IPS-18c (cell line): ENCODE results near the gene HLCS.
A peak's percentile ranks its signal among the peaks of the same experiment; 100 is the strongest.
"Not testable (repeated sequence)": the region's sequence is repeated elsewhere in the genome, so short reads cannot be mapped to it uniquely, and the experiment has no call there.

Source experiments
- H3K4me3 ChIP-seq: 2 replicates; pipeline ENCODE4 v1.7.0; 2013; ENCODE audit warnings: low read depth, mild to moderate bottlenecking, low read length, moderate library complexity; ENCODE audit not compliant: insufficient read depth
- H3K9me3 ChIP-seq: one replicate; pipeline ENCODE4 v1.6.1; 2013; ENCODE audit warnings: mild to moderate bottlenecking, low read length, moderate library complexity; ENCODE audit not compliant: control insufficient read depth, insufficient read depth

Gene HLCS

GRCh38 chr21:36989199-36989698, 22.8 kb upstream of the HLCS start:
- H3K4me3 ChIP-seq = peak overlapping the region; percentile 72

GRCh38 chr21:36988536-36988935, 22.1 kb upstream of the HLCS start:
- Histone ChIP-seq H3K4me3 (no peak overlapping the region), H3K9me3 (peaks cover 3% of the 10 kb centered on the region)

More at GRCh38 chr21:36989199-36989698, 22.8 kb upstream of the HLCS start:
- H3K9me3 ChIP-seq = not testable (repeated sequence)

GRCh38 chr21:36987845-36988244, 21.4 kb upstream of the HLCS start:
- H3K4me3 ChIP-seq = no peak overlapping the region
- H3K9me3 ChIP-seq = peaks cover 3% of the 10 kb centered on the region

- Histone ChIP-seq H3K9me3 (peaks cover 3% of the 10 kb centered on the region), H3K4me3 (no peak overlapping the region)
Measured at GRCh38 chr21:36985751-36986594, 19.5 kb upstream of the HLCS start.

GRCh38 chr21:36981977-36982700, 15.7 kb upstream of the HLCS start:
- Histone ChIP-seq H3K4me3 (no peak overlapping the region), H3K9me3 (peaks cover 3% of the 10 kb centered on the region)

GRCh38 chr21:36981049-36981391, 14.6 kb upstream of the HLCS start:
- peak overlapping the region; percentile 56 for H3K4me3 ChIP-seq
- H3K9me3 ChIP-seq = peaks cover 3% of the 10 kb centered on the region

- Histone ChIP-seq H3K9me3 (no peaks in the 10 kb centered on the region), H3K4me3 (peak overlapping the region; percentile 56)
Measured at GRCh38 chr21:36980280-36981048, 14.0 kb upstream of the HLCS start.

GRCh38 chr21:36976882-36977651, 10.6 kb upstream of the HLCS start:
- H3K4me3 ChIP-seq = no peak overlapping the region

GRCh38 chr21:36976228-36976861, 9.9 kb upstream of the HLCS start:
- Histone ChIP-seq H3K9me3 (no peaks in the 10 kb centered on the region), H3K4me3 (no peak overlapping the region)

More at GRCh38 chr21:36976882-36977651, 10.6 kb upstream of the HLCS start:
- no peaks in the 10 kb centered on the region for H3K9me3 ChIP-seq

- H3K9me3 ChIP-seq = no peaks in the 10 kb centered on the region
- no peak overlapping the region for H3K4me3 ChIP-seq
Measured at GRCh38 chr21:36974851-36975192, 8.4 kb upstream of the HLCS start.

GRCh38 chr21:36973986-36974850, 7.7 kb upstream of the HLCS start:
- Histone ChIP-seq H3K4me3 (no peak overlapping the region), H3K9me3 (no peaks in the 10 kb centered on the region)

- H3K9me3 ChIP-seq = peaks cover 3% of the 10 kb centered on the region
Measured at GRCh38 chr21:36968976-36969375, 2.5 kb upstream of the HLCS start.

GRCh38 chr21:36968414-36968813, 1.9 kb upstream of the HLCS start:
- peaks cover 3% of the 10 kb centered on the region for H3K9me3 ChIP-seq
- H3K4me3 ChIP-seq = no peak overlapping the region

More at GRCh38 chr21:36968976-36969375, 2.5 kb upstream of the HLCS start:
- no peak overlapping the region for H3K4me3 ChIP-seq

- Histone ChIP-seq H3K4me3 (peak overlapping the region; percentile 53), H3K9me3 (peaks cover 3% of the 10 kb centered on the region)
Measured at GRCh38 chr21:36966821-36967768, 626 bp upstream of the HLCS start.

GRCh38 chr21:36965720-36966065, 776 bp downstream of the HLCS start:
- peak overlapping the region; percentile 77 for H3K4me3 ChIP-seq
- peaks cover 3% of the 10 kb centered on the region for H3K9me3 ChIP-seq
